Measurements from ENCODE around the gene KIF16B.

GRCh38 chr20:16260911-16261310 is 312.3 kb downstream of the KIF16B start:
- TF ChIP-seq CTCF (IDR thresholded peaks at IDR 0.05; ENCODE audit: insufficient read depth, low read length) (no peak), POLR2AphosphoS5 (IDR thresholded peaks at IDR 0.05; ENCODE audit: low read depth) (no peak), SPI1 (IDR thresholded peaks at IDR 0.05; ENCODE audit: borderline replicate concordance, low read depth) (no peak)
